Fibroblast of lung (primary cell): ENCODE data around the gene ACACB. TPM values are rescaled to one million over a fixed set of nuclear protein-coding genes. Genes with fewer than 3 reads are reported as not detected.

Experiments used
- DNase-seq, 2 donors: peaks; one replicate each; pipeline versions ENCODE4 v3.0.0 to v3.0.0-alpha.2; 2010; ENCODE audit warnings: low read depth in 2 of 2
- H2AFZ ChIP-seq: 2 replicates; pipeline ENCODE4 v1.5.1; 2012; ENCODE audit warnings: low read length, control low read depth, inconsistent platforms
- H3K27ac ChIP-seq: 2 replicates; pipeline ENCODE4 v1.5.1; 2011; ENCODE audit warnings: low read length, control low read depth; ENCODE audit not compliant: insufficient read depth
- H3K27me3 ChIP-seq: 2 replicates; pipeline ENCODE4 v1.5.1; 2011; ENCODE audit warnings: mild to moderate bottlenecking, low read length; ENCODE audit not compliant: control insufficient read depth, insufficient read depth
- H3K36me3 ChIP-seq: 2 replicates; pipeline ENCODE4 v1.5.1; 2011; ENCODE audit warnings: low read length; ENCODE audit not compliant: control insufficient read depth, insufficient read depth
- H3K4me1 ChIP-seq: 2 replicates; pipeline ENCODE4 v1.5.1; 2011; ENCODE audit warnings: low read length; ENCODE audit not compliant: control insufficient read depth, insufficient read depth; ENCODE audit errors: extremely low read depth
- H3K4me2 ChIP-seq: 2 replicates; pipeline ENCODE4 v1.5.1; 2011; ENCODE audit warnings: low read length, control low read depth; ENCODE audit not compliant: insufficient read depth; ENCODE audit errors: extremely low read depth
- H3K4me3 ChIP-seq, 4 experiments: fragments of 200-600 bp in 1 of 4; sonication (generic) in 1 of 4; replicated peaks in 1 of 4; 2 replicates each; pipeline ENCODE4 v1.5.1; 2011 to 2016; ENCODE audit warnings: low read length in 4 of 4, low read depth in 3 of 4, mild to moderate bottlenecking in 3 of 4, control low read depth in 2 of 4, inconsistent platforms in 1 of 4, mixed read lengths in 1 of 4; ENCODE audit not compliant: insufficient read depth in 1 of 4; ENCODE audit errors: control extremely low read depth in 1 of 4
- H3K79me2 ChIP-seq: 2 replicates; pipeline ENCODE4 v1.5.1; 2012; ENCODE audit warnings: mild to moderate bottlenecking, low read length, inconsistent platforms; ENCODE audit not compliant: control insufficient read depth, insufficient read depth
- H3K9ac ChIP-seq: 2 replicates; pipeline ENCODE4 v1.5.1; 2011; ENCODE audit warnings: mild to moderate bottlenecking, low read length, control low read depth; ENCODE audit not compliant: insufficient read depth
- H3K9me3 ChIP-seq: 2 replicates; pipeline ENCODE4 v1.5.1; 2012; ENCODE audit warnings: low read depth, low read length; ENCODE audit not compliant: control insufficient read depth, insufficient read depth
- H4K20me1 ChIP-seq: 2 replicates; pipeline ENCODE4 v1.5.1; 2011; ENCODE audit warnings: low read length; ENCODE audit not compliant: control insufficient read depth, insufficient read depth; ENCODE audit errors: extremely low read depth
- CTCF ChIP-seq, 2 donors: IDR thresholded peaks in 1 of 2; conservative IDR thresholded peaks in 1 of 2; 1 replicate in 1 of 2; 2 replicates in 1 of 2; pipeline ENCODE4 v1.5.1; 2011 to 2012; ENCODE audit warnings: low read length in 2 of 2, control low read depth in 1 of 2, inconsistent platforms in 1 of 2, low read depth in 1 of 2, mild to moderate bottlenecking in 1 of 2
- EZH2 ChIP-seq: IDR thresholded peaks from 2 replicates; pipeline ENCODE4 v1.5.1; 2012; ENCODE audit warnings: low read length, control low read depth, mild to moderate bottlenecking; ENCODE audit errors: missing control alignments
- polyA plus RNA-seq, 2 donors: library from polyadenylated mRNA; depleted of rRNA in 1 of 2; stranded (reverse) in 1 of 2; unstranded in 1 of 2; fragments of >200 nt; gene quantifications; 2 replicates each; pipeline ENCODE4 v1.2.1, GENCODE V29; 2011 to 2012; ENCODE audit warnings: missing spikeins in 1 of 2
- total RNA-seq: library from RNA; depleted of rRNA; stranded (reverse); fragments of >200 nt; gene quantifications from 2 replicates; pipeline ENCODE4 v1.2.1, GENCODE V29; 2014

Gene ACACB
- total and polyA plus RNA-seq, 2 donors (not counting 1 experiment from before 2014, with no cell fraction given) = 1.5 to 9.1 TPM

GRCh38 chr12:109273354-109273753, 157.0 kb downstream of the ACACB start:
- H3K4me2 ChIP-seq = no peak overlapping the region
- no peaks in the 10 kb centered on the region for H3K36me3 ChIP-seq
- no peaks in the 10 kb centered on the region for H3K9me3 ChIP-seq
- no peaks in the 10 kb centered on the region for H4K20me1 ChIP-seq
- no peak for DNase-seq
- H3K79me2 ChIP-seq = no peaks in the 10 kb centered on the region
- TF ChIP-seq EZH2 (no peak), CTCF (conservative IDR thresholded peaks at IDR 0.05 in 1 of 2, IDR thresholded peaks at IDR 0.05 in 1 of 2; ENCODE audit: low read depth in 1 of 2, low read length in 2 of 2) (no peak)
- H3K27ac ChIP-seq = no peak overlapping the region
- H3K4me3 ChIP-seq = no peak overlapping the region
- no peak overlapping the region for H2AFZ ChIP-seq
- no peaks in the 10 kb centered on the region for H3K27me3 ChIP-seq
- no peaks in the 10 kb centered on the region for H3K4me1 ChIP-seq
- H3K9ac ChIP-seq = no peak overlapping the region

- Histone ChIP-seq H4K20me1 (no peaks in the 10 kb centered on the region), H3K36me3 (no peaks in the 10 kb centered on the region), H3K9ac (no peak overlapping the region), H3K79me2 (no peaks in the 10 kb centered on the region), H3K4me2 (no peak overlapping the region), H2AFZ (no peak overlapping the region), H3K9me3 (no peaks in the 10 kb centered on the region), H3K4me3 (no peak overlapping the region), H3K27me3 (no peaks in the 10 kb centered on the region), H3K27ac (no peak overlapping the region), H3K4me1 (no peaks in the 10 kb centered on the region)
- no peak for DNase-seq
- TF ChIP-seq CTCF (conservative IDR thresholded peaks at IDR 0.05 in 1 of 2, IDR thresholded peaks at IDR 0.05 in 1 of 2; ENCODE audit: low read depth in 1 of 2, low read length in 2 of 2) = no peak
- no peak for TF ChIP-seq EZH2
Measured at GRCh38 chr12:109274381-109274780, 158.0 kb downstream of the ACACB start.

GRCh38 chr12:109275173-109275572, 158.8 kb downstream of the ACACB start:
- DNase-seq = no peak
- Histone ChIP-seq H3K9ac (no peak overlapping the region), H3K4me2 (no peak overlapping the region), H3K4me3 (no peak overlapping the region), H3K79me2 (no peaks in the 10 kb centered on the region), H3K27ac (no peak overlapping the region), H3K4me1 (no peaks in the 10 kb centered on the region), H4K20me1 (no peaks in the 10 kb centered on the region), H3K9me3 (no peaks in the 10 kb centered on the region), H3K36me3 (no peaks in the 10 kb centered on the region), H3K27me3 (no peaks in the 10 kb centered on the region), H2AFZ (no peak overlapping the region)
- no peak for TF ChIP-seq EZH2
- no peak for TF ChIP-seq CTCF (conservative IDR thresholded peaks at IDR 0.05 in 1 of 2, IDR thresholded peaks at IDR 0.05 in 1 of 2; ENCODE audit: low read depth in 1 of 2, low read length in 2 of 2)
